Endothelial cell of umbilical vein (primary cell): ENCODE data around the gene RAD51B. TPM values are rescaled to one million over a fixed set of nuclear protein-coding genes. Genes with fewer than 3 reads are reported as not detected.

ENCODE experiments used
- BruUV-seq: library from RNA; stranded (reverse); fragments of 400-500 nt; replicated peaks from 2 replicates; lab custom pipeline; 2021; lab: Mats Ljungman, UMichigan
- CTCF ChIA-PET: fragments of 300-600, 350-600 bp; sonication (Branson Sonifier 250); formaldehyde crosslinking; loops from one replicate; lab custom pipeline; 2021; ENCODE audit warnings: antibody characterized with exemption, inconsistent platforms; lab: Charles Lee
- POLR2A ChIA-PET: fragments of 300-600, 350-600 bp; sonication (Branson Sonifier 250); formaldehyde crosslinking; loops from one replicate; lab custom pipeline; 2021; ENCODE audit warnings: antibody characterized with exemption, inconsistent platforms; lab: Charles Lee
- DNase-seq: peaks from one replicate; pipeline ENCODE4 v3.0.0-alpha.2; 2011; ENCODE audit warnings: low read depth, low spot score
- FAIRE-seq: peaks from 2 replicates; lab custom pipeline; 2011; peaks lifted over from hg19 to GRCh38; lab: Jason Lieb, UNC
- H2AFZ ChIP-seq: 2 replicates; pipeline ENCODE4 v1.6.0; 2012; ENCODE audit warnings: low read depth, low read length, control low read depth, inconsistent platforms
- H3K27ac ChIP-seq: 2 replicates; pipeline ENCODE4 v1.5.1; 2011; ENCODE audit warnings: low read depth, mild to moderate bottlenecking, control low read depth, low read length, moderate library complexity; ENCODE audit not compliant: insufficient read depth
- H3K27me3 ChIP-seq, 2 experiments: 2 replicates each; pipeline versions ENCODE4 v1.6.0 to v1.6.1; 2011; ENCODE audit warnings: low read length in 2 of 2, mixed read lengths in 1 of 2; ENCODE audit not compliant: control insufficient read depth in 2 of 2, insufficient read depth in 2 of 2
- H3K36me3 ChIP-seq, 2 experiments: 2 replicates in 1 of 2; 3 replicates in 1 of 2; pipeline ENCODE4 v1.5.1; 2011; ENCODE audit warnings: low read length in 2 of 2, mild to moderate bottlenecking in 1 of 2, moderate library complexity in 1 of 2; ENCODE audit not compliant: control insufficient read depth in 2 of 2, insufficient read depth in 2 of 2; ENCODE audit errors: extremely low read depth in 1 of 2
- H3K4me1 ChIP-seq: 3 replicates; pipeline ENCODE4 v1.5.1; 2011; ENCODE audit warnings: mild to moderate bottlenecking, low read length; ENCODE audit not compliant: control insufficient read depth, insufficient read depth; ENCODE audit errors: extremely low read depth
- H3K4me2 ChIP-seq: 2 replicates; pipeline ENCODE4 v1.6.1; 2011; ENCODE audit warnings: low read length, control low read depth, mixed read lengths; ENCODE audit not compliant: insufficient read depth
- H3K4me3 ChIP-seq, 3 experiments: fragments of 200-600 bp in 1 of 3; sonication (generic), shearing (Covaris generic) in 1 of 3; replicated peaks in 1 of 3; 2 replicates each; pipeline ENCODE4 v1.5.1; 2011 to 2016; ENCODE audit warnings: control low read depth in 3 of 3, low read length in 3 of 3, mild to moderate bottlenecking in 2 of 3, inconsistent platforms in 1 of 3, low read depth in 1 of 3, moderate library complexity in 1 of 3; ENCODE audit not compliant: insufficient read depth in 1 of 3
- H3K79me2 ChIP-seq: 2 replicates; pipeline ENCODE4 v1.6.0; 2012; ENCODE audit warnings: low read length, inconsistent platforms; ENCODE audit not compliant: control insufficient read depth, insufficient read depth
- H3K9ac ChIP-seq: replicated peaks from 2 replicates; pipeline ENCODE3; 2011; ENCODE audit warnings: low read length, control low read depth; ENCODE audit not compliant: insufficient read depth; ENCODE audit errors: extremely low read depth
- H3K9me1 ChIP-seq: replicated peaks from 3 replicates; pipeline ENCODE4 v1.6.0; 2011; ENCODE audit warnings: mild to moderate bottlenecking, low read length; ENCODE audit not compliant: control insufficient read depth, insufficient read depth; ENCODE audit errors: extremely low read depth
- H3K9me3 ChIP-seq: replicated peaks from 2 replicates; pipeline ENCODE4 v1.5.1; 2012; ENCODE audit warnings: low read length, inconsistent platforms; ENCODE audit not compliant: control insufficient read depth, insufficient read depth
- H4K20me1 ChIP-seq: replicated peaks from 2 replicates; pipeline ENCODE3; 2011; ENCODE audit warnings: mild to moderate bottlenecking, low read length; ENCODE audit not compliant: control insufficient read depth, insufficient read depth; ENCODE audit errors: extremely low read depth
- CTCF ChIP-seq, 2 donors: IDR thresholded peaks; 1 replicate in 1 of 2; 2 replicates in 1 of 2; pipeline ENCODE4 v1.5.1; 2011; ENCODE audit warnings: low read length in 2 of 2, mild to moderate bottlenecking in 2 of 2, moderate library complexity in 2 of 2, control low read depth in 1 of 2, inconsistent platforms in 1 of 2, low read depth in 1 of 2; ENCODE audit not compliant: insufficient read depth in 1 of 2; ENCODE audit errors: extremely low read depth in 1 of 2
- EZH2 ChIP-seq: IDR thresholded peaks from 2 replicates; pipeline ENCODE4 v1.6.1; 2012; ENCODE audit warnings: borderline replicate concordance, low read depth, mild to moderate bottlenecking, moderate library complexity, low read length, inconsistent platforms; ENCODE audit not compliant: severe bottlenecking
- FOS ChIP-seq: IDR thresholded peaks from 2 replicates; pipeline ENCODE4 v1.6.1; 2011; ENCODE audit warnings: mild to moderate bottlenecking, low read length, moderate library complexity, borderline replicate concordance; ENCODE audit not compliant: insufficient read depth
- GATA2 ChIP-seq: IDR thresholded peaks from 2 replicates; pipeline ENCODE4 v1.7.0; 2011; ENCODE audit warnings: low read depth, mild to moderate bottlenecking, moderate library complexity, mixed read lengths, low read length; ENCODE audit not compliant: insufficient read length, insufficient read depth
- JUN ChIP-seq: IDR thresholded peaks from 2 replicates; pipeline ENCODE4 v1.6.1; 2011; ENCODE audit warnings: borderline replicate concordance, low read depth; ENCODE audit not compliant: insufficient read length, insufficient read depth
- MYC ChIP-seq: IDR thresholded peaks from one replicate; pipeline ENCODE4 v1.6.1; 2011; ENCODE audit warnings: mild to moderate bottlenecking, low read depth, low read length
- POLR2A ChIP-seq: IDR thresholded peaks from 2 replicates; pipeline ENCODE4 v1.6.1; 2012; ENCODE audit warnings: low read depth, mild to moderate bottlenecking, control low read depth, low read length
- POLR2AphosphoS5 ChIP-seq: IDR thresholded peaks from 2 replicates; pipeline ENCODE4 v1.6.1; 2012; ENCODE audit warnings: low read depth, mild to moderate bottlenecking, control low read depth, low read length, moderate library complexity; ENCODE audit not compliant: insufficient read depth
- dilution Hi-C: fragments of 300-500 bp; cut with MboI; formaldehyde crosslinking; loops from one replicate; pipeline ENCODE4 v1.15.0; 2019; ENCODE audit warnings: low sequenced_read_pairs; ENCODE audit not compliant: extremely low pct_ligation_motif_present
- intact Hi-C: fragments of 100-400 bp; cut with micrococcal nuclease; formaldehyde crosslinking; loops from one replicate; pipeline ENCODE4 v1.10.0; 2022
- polyA plus RNA-seq, 4 experiments: library from polyadenylated mRNA; depleted of rRNA in 3 of 4; stranded (reverse) in 3 of 4; unstranded in 1 of 4; fragments of >200 nt; gene quantifications; 2 replicates each; pipeline versions ENCODE4 v1.2.1 to v1.2.3, GENCODE V29; 2011 to 2012; ENCODE audit warnings: missing spikeins in 1 of 4
- total RNA-seq: library from RNA; stranded (reverse); gene quantifications from 2 replicates; pipeline ENCODE4 v1.2.3, GENCODE V29; 2021
- TF ChIP-seq, protein P1 (sequence below): IDR thresholded peaks from 2 replicates; pipeline ENCODE4 v1.6.1; 2011; ENCODE audit not compliant: insufficient read depth, insufficient read length

The RAD51B gene
- total and polyA plus RNA-seq, 2 donors (not counting 3 experiments of a cell fraction or from before 2014, with no cell fraction given), result 3.9 to 19.0 TPM

DNA sequence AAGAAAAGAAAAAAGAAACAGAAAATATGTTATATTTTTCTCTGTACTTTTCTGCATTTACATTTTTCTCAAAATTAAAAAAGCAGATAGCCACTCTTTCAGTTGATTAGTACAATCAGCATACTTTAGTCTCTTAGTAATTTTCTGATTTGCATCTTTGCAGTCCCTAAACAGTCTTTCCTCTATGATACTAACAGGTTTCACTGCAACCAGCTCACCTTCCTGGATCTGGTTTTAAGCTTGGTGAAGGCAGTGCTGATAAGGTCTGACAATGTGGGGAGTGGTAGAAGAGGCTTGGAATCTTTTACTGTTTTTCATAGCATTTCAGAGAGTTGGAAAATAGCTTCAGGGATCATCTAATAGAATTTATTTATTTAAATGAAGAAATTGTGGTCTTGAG is 515.7 kb downstream of the RAD51B start:
- H3K9ac ChIP-seq, result no peak overlapping the region
- no peaks in the 10 kb centered on the region for H3K79me2 ChIP-seq
- no peaks in the 10 kb centered on the region for H3K9me1 ChIP-seq
- H3K27me3 ChIP-seq, result no peaks in the 10 kb centered on the region
- no peak overlapping the region for H3K4me2 ChIP-seq
- CTCF ChIA-PET, result no interaction called here
- H3K4me1 ChIP-seq, result no peaks in the 10 kb centered on the region
- intact Hi-C loops (no loop called here), dilution Hi-C loops (no loop called here)
- POLR2A ChIA-PET, result no interaction called here
- H3K27ac ChIP-seq, result no peak overlapping the region
- no TSS peak for BruUV-seq
- no peaks in the 10 kb centered on the region for H3K9me3 ChIP-seq
- TF ChIP-seq EZH2, result no peak
- TF ChIP-seq POLR2AphosphoS5, result no peak
- TF ChIP-seq CTCF (IDR thresholded peaks at IDR 0.05; ENCODE audit: extremely low read depth in 1 of 2, insufficient read depth in 1 of 2, low read depth in 1 of 2, low read length in 2 of 2), result no peak
- no peak for TF ChIP-seq GATA2
- no peak for TF ChIP-seq FOS
- DNase-seq (no peak), FAIRE-seq (no peak)
- no peak overlapping the region for H3K4me3 ChIP-seq
- no peaks in the 10 kb centered on the region for H4K20me1 ChIP-seq
- H3K36me3 ChIP-seq, result no peaks in the 10 kb centered on the region
- H2AFZ ChIP-seq, result no peak overlapping the region

DNA sequence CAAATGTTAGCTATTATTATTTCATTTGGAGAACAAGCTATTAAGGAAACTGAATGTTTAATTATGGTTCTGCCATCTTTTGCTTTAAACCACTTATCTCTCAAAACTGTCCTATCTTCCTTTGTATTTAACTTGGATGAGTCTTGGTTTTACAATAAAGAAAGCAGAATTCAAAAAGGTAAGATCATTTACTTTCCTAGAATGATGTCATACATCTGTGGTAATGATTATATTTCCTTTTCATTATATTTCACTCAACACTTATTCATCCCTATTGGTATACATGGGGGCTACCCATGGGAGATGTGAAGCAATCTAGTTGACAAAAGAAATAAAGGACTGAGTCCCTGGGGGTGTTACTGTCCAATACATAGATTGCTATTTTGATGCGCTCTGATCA is 516.6 kb downstream of the RAD51B start:
- H3K79me2 ChIP-seq, result no peaks in the 10 kb centered on the region
- no peaks in the 10 kb centered on the region for H3K9me3 ChIP-seq
- no peak overlapping the region for H3K4me2 ChIP-seq
- BruUV-seq, result no TSS peak
- no peak for DNase-seq
- intact Hi-C loops, result no loop called here
- dilution Hi-C loops, result no loop called here
- no peak overlapping the region for H3K9ac ChIP-seq
- TF ChIP-seq GATA2 (no peak), JUN (no peak), FOS (no peak), POLR2AphosphoS5 (no peak), CTCF (IDR thresholded peaks at IDR 0.05; ENCODE audit: extremely low read depth in 1 of 2, insufficient read depth in 1 of 2, low read depth in 1 of 2, low read length in 2 of 2) (no peak), MYC (no peak), EZH2 (no peak), POLR2A (no peak)
- TF ChIP-seq, protein P1, sequence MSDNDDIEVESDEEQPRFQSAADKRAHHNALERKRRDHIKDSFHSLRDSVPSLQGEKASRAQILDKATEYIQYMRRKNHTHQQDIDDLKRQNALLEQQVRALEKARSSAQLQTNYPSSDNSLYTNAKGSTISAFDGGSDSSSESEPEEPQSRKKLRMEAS, result no peak
- ChIA-PET CTCF (interaction anchor here (0.6 to 1.1 kb wide), 2 partner anchors 210 to 302 kb away, joined by 3 read pairs; no protein-coding TSS in a partner anchor), POLR2A (no interaction called here)
- no peaks in the 10 kb centered on the region for H3K9me1 ChIP-seq
- H4K20me1 ChIP-seq, result no peaks in the 10 kb centered on the region
- no peaks in the 10 kb centered on the region for H3K4me1 ChIP-seq
- no peak for FAIRE-seq
- H3K27me3 ChIP-seq, result no peaks in the 10 kb centered on the region
- H3K4me3 ChIP-seq, result no peak overlapping the region
- H2AFZ ChIP-seq, result no peak overlapping the region
- no peaks in the 10 kb centered on the region for H3K36me3 ChIP-seq
- H3K27ac ChIP-seq, result no peak overlapping the region
